Measurements from ENCODE around the gene BTBD9. TPM values are rescaled to one million over a fixed set of nuclear protein-coding genes. Genes with fewer than 3 reads are reported as not detected.

The BTBD9 gene
- total and polyA plus RNA-seq, 5 donors from 2014 or later, result 11.6 to 79.7 (median 16.7) TPM

DNA sequence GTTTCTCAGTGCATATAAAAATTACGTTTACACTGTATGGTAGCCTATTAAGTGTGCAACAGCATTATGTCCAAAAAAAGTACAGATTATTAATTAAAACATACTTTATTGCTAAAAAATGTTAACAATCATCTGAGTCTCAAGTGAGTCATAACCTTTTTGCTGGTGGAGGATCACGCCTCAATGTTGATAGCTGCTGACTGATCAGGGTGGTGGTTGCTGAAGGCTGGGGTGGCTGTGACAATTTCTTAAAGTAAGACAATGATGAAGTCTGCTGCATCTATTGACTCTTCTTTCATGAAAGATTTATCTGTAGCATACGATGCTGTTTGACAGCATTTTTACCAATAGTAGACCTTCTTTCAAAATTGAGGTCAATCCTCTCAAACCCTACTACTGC is 155.1 kb downstream of the BTBD9 start:
- H3K36me3 Mint-ChIP-seq, result peaks cover 5% of the 10 kb centered on the region
- no peak overlapping the region for H3K27ac Mint-ChIP-seq
- Histone ChIP-seq H3K4me1 (ENCODE audit: control insufficient read depth, insufficient read depth, low read length, poor library complexity, severe bottlenecking) (no peaks in the 10 kb centered on the region), H3K9me3 (ENCODE audit: control insufficient read depth in 2 of 2, low read length in 2 of 2) (no peaks in the 10 kb centered on the region), H3K27ac (ENCODE audit: insufficient read depth, low read length, poor library complexity, severe bottlenecking) (no peak overlapping the region), H3K36me3 (ENCODE audit: control insufficient read depth, insufficient read depth, low read length) (no peaks in the 10 kb centered on the region), H3K27me3 (ENCODE audit: control insufficient read depth, insufficient read depth, low read length) (no peaks in the 10 kb centered on the region), H3K4me3 (ENCODE audit: low read depth, low read length) (no peak overlapping the region)
- DNase-seq (no peak), ATAC-seq (ENCODE audit: low read depth in 2 of 2) (no peak)
- no peaks in the 10 kb centered on the region for H3K9me3 Mint-ChIP-seq
- H3K4me1 Mint-ChIP-seq, result no peaks in the 10 kb centered on the region
- H3K4me3 Mint-ChIP-seq, result no peak overlapping the region
- no peaks in the 10 kb centered on the region for H3K27me3 Mint-ChIP-seq

DNA sequence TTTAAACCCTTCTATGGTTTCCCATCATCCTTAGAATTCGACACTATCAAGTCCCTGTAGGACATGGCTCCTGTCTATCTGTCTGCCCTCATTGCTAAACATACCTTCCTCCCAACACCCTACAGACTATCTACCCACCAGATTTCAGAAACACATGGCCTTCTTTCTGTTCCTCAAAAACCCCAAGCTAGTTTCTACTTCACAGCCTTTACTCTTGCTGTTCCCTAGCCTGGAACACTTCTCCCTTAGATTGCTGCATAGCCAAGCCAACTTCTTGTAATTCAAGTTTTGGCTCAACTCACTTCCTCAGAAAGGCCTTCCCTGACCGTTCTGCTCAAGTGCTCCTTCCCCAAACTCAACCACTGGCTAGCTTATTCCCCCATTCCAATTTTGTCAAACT is 156.2 kb downstream of the BTBD9 start:
- no peak for DNase-seq
- Histone ChIP-seq H3K9me3 (ENCODE audit: control insufficient read depth in 2 of 2, low read length in 2 of 2) (no peaks in the 10 kb centered on the region), H3K36me3 (ENCODE audit: control insufficient read depth, insufficient read depth, low read length) (no peaks in the 10 kb centered on the region), H3K27ac (ENCODE audit: insufficient read depth, low read length, poor library complexity, severe bottlenecking) (no peak overlapping the region), H3K4me3 (ENCODE audit: low read depth, low read length) (no peak overlapping the region), H3K4me1 (ENCODE audit: control insufficient read depth, insufficient read depth, low read length, poor library complexity, severe bottlenecking) (no peaks in the 10 kb centered on the region), H3K27me3 (ENCODE audit: control insufficient read depth, insufficient read depth, low read length) (no peaks in the 10 kb centered on the region)
- Mint-ChIP-seq H3K4me3 (no peak overlapping the region), H3K36me3 (peaks cover 3% of the 10 kb centered on the region), H3K4me1 (peaks cover 0 to 5% (median 3%) of the 10 kb centered on the region in 4 donors), H3K9me3 (no peaks in the 10 kb centered on the region), H3K27ac (no peak overlapping the region), H3K27me3 (no peaks in the 10 kb centered on the region)
- ATAC-seq (ENCODE audit: low read depth in 2 of 2), result no peak

DNA sequence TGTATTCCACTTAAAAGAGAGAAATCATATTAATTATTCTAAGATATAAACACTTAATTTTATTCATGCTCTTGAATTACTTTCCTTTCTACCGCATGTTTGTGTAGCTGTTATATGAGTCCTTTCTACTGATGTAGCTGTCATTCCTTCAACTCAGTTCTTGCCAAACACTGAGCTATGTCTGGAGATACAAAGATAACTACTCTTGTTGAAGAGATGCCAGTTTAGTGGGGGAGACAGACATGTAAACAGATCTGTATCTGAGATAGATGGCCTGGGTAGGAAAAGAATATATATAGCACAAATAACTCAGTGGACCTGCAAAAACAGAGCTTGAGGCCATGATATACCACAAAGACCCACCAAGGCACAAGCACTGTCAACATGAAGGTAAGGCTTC is 157.3 kb downstream of the BTBD9 start:
- no peak overlapping the region for H3K4me3 ChIP-seq (ENCODE audit: low read depth, low read length)
- no peaks in the 10 kb centered on the region for H3K9me3 ChIP-seq (ENCODE audit: control insufficient read depth in 2 of 2, low read length in 2 of 2)
- Mint-ChIP-seq H3K4me3 (no peak overlapping the region), H3K9me3 (no peaks in the 10 kb centered on the region), H3K4me1 (peaks cover 0 to 11% (median 3%) of the 10 kb centered on the region in 4 donors), H3K36me3 (peaks cover 6% of the 10 kb centered on the region), H3K27ac (no peak overlapping the region), H3K27me3 (no peaks in the 10 kb centered on the region)
- H3K36me3 ChIP-seq (ENCODE audit: control insufficient read depth, insufficient read depth, low read length), result no peaks in the 10 kb centered on the region
- no peak overlapping the region for H3K27ac ChIP-seq (ENCODE audit: insufficient read depth, low read length, poor library complexity, severe bottlenecking)
- no peaks in the 10 kb centered on the region for H3K27me3 ChIP-seq (ENCODE audit: control insufficient read depth, insufficient read depth, low read length)
- ATAC-seq (ENCODE audit: low read depth in 2 of 2) (no peak), DNase-seq (no peak)
- no peaks in the 10 kb centered on the region for H3K4me1 ChIP-seq (ENCODE audit: control insufficient read depth, insufficient read depth, low read length, poor library complexity, severe bottlenecking)

DNA sequence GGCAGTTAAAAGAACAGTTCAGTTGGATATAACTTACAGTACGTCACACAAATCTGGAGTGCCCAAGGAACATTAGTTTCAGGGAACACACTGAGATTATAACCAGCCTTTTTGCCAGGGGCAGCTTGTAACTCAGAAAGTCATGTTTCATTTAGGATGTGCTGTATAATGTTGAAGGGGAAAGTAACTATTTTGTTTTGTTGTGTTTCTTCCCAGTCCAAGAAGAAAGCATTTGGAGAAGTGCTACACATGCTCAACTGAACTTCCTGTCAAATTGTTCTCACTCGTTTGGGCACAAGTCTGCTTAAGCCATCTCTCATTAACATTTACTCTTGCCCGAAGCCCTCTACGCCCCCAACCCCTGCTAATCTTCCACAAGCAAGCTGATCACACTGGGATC is 157.9 kb downstream of the BTBD9 start:
- no peaks in the 10 kb centered on the region for H3K27me3 Mint-ChIP-seq
- ATAC-seq (ENCODE audit: low read depth in 2 of 2) (no peak), DNase-seq (no peak)
- peaks cover 0 to 11% (median 4%) of the 10 kb centered on the region in 4 donors for H3K4me1 Mint-ChIP-seq
- H3K27ac Mint-ChIP-seq, result no peak overlapping the region
- Histone ChIP-seq H3K4me1 (ENCODE audit: control insufficient read depth, insufficient read depth, low read length, poor library complexity, severe bottlenecking) (no peaks in the 10 kb centered on the region), H3K9me3 (ENCODE audit: control insufficient read depth in 2 of 2, low read length in 2 of 2) (no peaks in the 10 kb centered on the region), H3K4me3 (ENCODE audit: low read depth, low read length) (no peak overlapping the region), H3K27me3 (ENCODE audit: control insufficient read depth, insufficient read depth, low read length) (no peaks in the 10 kb centered on the region), H3K27ac (ENCODE audit: insufficient read depth, low read length, poor library complexity, severe bottlenecking) (no peak overlapping the region), H3K36me3 (ENCODE audit: control insufficient read depth, insufficient read depth, low read length) (no peaks in the 10 kb centered on the region)
- no peaks in the 10 kb centered on the region for H3K9me3 Mint-ChIP-seq
- H3K4me3 Mint-ChIP-seq, result no peak overlapping the region
- H3K36me3 Mint-ChIP-seq, result peaks cover 6% of the 10 kb centered on the region

DNA sequence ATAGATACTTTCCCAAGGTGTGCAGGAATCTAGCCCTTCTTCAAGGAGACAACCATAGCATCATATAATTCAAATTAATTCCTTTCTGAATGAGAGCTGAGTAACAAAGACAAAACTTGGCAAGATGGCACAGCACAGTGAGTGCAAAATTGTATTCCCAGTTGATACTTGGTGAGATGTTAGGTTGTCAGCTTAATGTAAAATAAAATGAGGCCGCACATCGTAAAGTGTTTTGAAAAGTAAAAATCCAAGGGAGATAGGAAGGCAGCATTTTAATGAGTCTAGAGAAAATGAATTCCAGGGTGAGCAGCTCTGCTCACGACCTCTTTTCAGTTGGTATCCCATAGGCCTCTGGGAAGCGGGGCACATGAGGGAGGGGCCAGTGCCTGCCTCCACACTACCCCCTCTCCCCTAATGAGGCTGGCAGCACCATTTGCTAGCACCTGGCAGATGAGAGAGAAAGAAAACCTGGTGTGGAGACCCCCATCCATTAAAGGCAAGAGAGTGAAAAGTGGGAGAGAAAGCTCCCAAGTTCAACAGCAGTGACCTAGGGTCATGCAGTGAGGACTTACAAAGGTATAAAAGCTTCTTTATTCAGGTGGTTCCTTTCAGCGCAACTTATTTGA is 158.4 kb downstream of the BTBD9 start:
- Mint-ChIP-seq H3K4me3 (no peak overlapping the region), H3K4me1 (peaks cover 0 to 11% (median 5%) of the 10 kb centered on the region in 4 donors), H3K9me3 (no peaks in the 10 kb centered on the region), H3K27me3 (no peaks in the 10 kb centered on the region), H3K36me3 (peaks cover 6% of the 10 kb centered on the region), H3K27ac (no peak overlapping the region)
- no peak for ATAC-seq (ENCODE audit: low read depth in 2 of 2)
- no peak for DNase-seq
- H3K27me3 ChIP-seq (ENCODE audit: control insufficient read depth, insufficient read depth, low read length), result no peaks in the 10 kb centered on the region
- H3K27ac ChIP-seq (ENCODE audit: insufficient read depth, low read length, poor library complexity, severe bottlenecking), result no peak overlapping the region
- H3K4me1 ChIP-seq (ENCODE audit: control insufficient read depth, insufficient read depth, low read length, poor library complexity, severe bottlenecking), result no peaks in the 10 kb centered on the region
- H3K9me3 ChIP-seq (ENCODE audit: control insufficient read depth in 2 of 2, low read length in 2 of 2), result no peaks in the 10 kb centered on the region
- H3K36me3 ChIP-seq (ENCODE audit: control insufficient read depth, insufficient read depth, low read length), result no peaks in the 10 kb centered on the region
- H3K4me3 ChIP-seq (ENCODE audit: low read depth, low read length), result no peak overlapping the region

DNA sequence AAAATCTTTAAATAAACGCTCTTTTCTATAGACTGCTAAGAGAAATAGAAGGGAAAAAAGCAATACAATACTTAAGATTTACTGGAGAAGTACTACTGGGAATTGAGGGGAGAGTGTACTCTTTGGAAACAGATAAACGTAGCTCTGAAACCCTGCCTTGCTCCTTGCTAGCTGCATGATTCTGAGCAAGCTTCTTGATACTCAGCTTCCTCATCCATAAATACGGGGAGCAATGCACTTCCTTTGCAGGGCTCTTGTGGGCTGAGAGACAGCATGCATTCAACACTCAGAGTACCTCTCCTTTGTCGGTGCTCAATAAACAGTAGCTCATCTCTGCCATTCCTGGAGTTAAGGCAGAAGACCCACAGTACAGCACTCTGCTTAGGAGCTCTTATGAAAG is 159.7 kb downstream of the BTBD9 start:
- no peak overlapping the region for H3K4me3 Mint-ChIP-seq
- H3K27ac Mint-ChIP-seq, result no peak overlapping the region
- H3K4me3 ChIP-seq (ENCODE audit: low read depth, low read length), result no peak overlapping the region
- ATAC-seq (ENCODE audit: low read depth in 2 of 2) (no peak), DNase-seq (no peak)
- H3K36me3 Mint-ChIP-seq, result peaks cover 6% of the 10 kb centered on the region
- no peaks in the 10 kb centered on the region for H3K36me3 ChIP-seq (ENCODE audit: control insufficient read depth, insufficient read depth, low read length)
- no peaks in the 10 kb centered on the region for H3K9me3 Mint-ChIP-seq
- no peaks in the 10 kb centered on the region for H3K27me3 ChIP-seq (ENCODE audit: control insufficient read depth, insufficient read depth, low read length)
- H3K27ac ChIP-seq (ENCODE audit: insufficient read depth, low read length, poor library complexity, severe bottlenecking), result no peak overlapping the region
- no peaks in the 10 kb centered on the region for H3K27me3 Mint-ChIP-seq
- no peaks in the 10 kb centered on the region for H3K4me1 ChIP-seq (ENCODE audit: control insufficient read depth, insufficient read depth, low read length, poor library complexity, severe bottlenecking)
- H3K9me3 ChIP-seq (ENCODE audit: control insufficient read depth in 2 of 2, low read length in 2 of 2), result no peaks in the 10 kb centered on the region
- peaks cover 0 to 11% (median 7%) of the 10 kb centered on the region in 4 donors for H3K4me1 Mint-ChIP-seq

DNA sequence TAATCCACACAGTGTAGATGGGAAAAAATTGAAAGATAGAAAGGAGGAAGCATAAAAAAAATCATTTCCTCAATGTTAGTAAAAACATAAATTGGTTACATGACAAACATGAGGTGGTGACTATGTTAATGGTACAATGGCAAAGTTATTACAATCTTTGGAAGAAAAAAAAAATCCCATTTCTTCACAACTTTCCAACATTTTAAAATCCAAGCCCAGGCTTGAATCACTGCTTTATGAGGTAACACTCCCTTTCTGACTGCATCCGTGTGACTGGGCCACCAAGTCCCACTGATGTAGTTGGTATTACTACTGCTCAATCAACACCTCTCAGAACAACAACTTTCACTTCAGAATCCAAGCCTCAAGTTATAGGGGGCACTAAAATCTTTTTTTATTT is 160.4 kb downstream of the BTBD9 start:
- H3K36me3 Mint-ChIP-seq, result peaks cover 6% of the 10 kb centered on the region
- H3K4me1 ChIP-seq (ENCODE audit: control insufficient read depth, insufficient read depth, low read length, poor library complexity, severe bottlenecking), result no peaks in the 10 kb centered on the region
- no peaks in the 10 kb centered on the region for H3K27me3 ChIP-seq (ENCODE audit: control insufficient read depth, insufficient read depth, low read length)
- no peaks in the 10 kb centered on the region for H3K36me3 ChIP-seq (ENCODE audit: control insufficient read depth, insufficient read depth, low read length)
- peaks cover 0 to 11% (median 7%) of the 10 kb centered on the region in 4 donors for H3K4me1 Mint-ChIP-seq
- no peak overlapping the region for H3K27ac Mint-ChIP-seq
- H3K9me3 Mint-ChIP-seq, result peaks cover 0 to under 1% (median 0%) of the 10 kb centered on the region in 7 donors
- no peak for DNase-seq
- no peak for ATAC-seq (ENCODE audit: low read depth in 2 of 2)
- H3K27ac ChIP-seq (ENCODE audit: insufficient read depth, low read length, poor library complexity, severe bottlenecking), result no peak overlapping the region
- H3K4me3 ChIP-seq (ENCODE audit: low read depth, low read length), result no peak overlapping the region
- H3K4me3 Mint-ChIP-seq, result no peak overlapping the region
- no peaks in the 10 kb centered on the region for H3K27me3 Mint-ChIP-seq
- H3K9me3 ChIP-seq (ENCODE audit: control insufficient read depth in 2 of 2, low read length in 2 of 2), result no peaks in the 10 kb centered on the region

DNA sequence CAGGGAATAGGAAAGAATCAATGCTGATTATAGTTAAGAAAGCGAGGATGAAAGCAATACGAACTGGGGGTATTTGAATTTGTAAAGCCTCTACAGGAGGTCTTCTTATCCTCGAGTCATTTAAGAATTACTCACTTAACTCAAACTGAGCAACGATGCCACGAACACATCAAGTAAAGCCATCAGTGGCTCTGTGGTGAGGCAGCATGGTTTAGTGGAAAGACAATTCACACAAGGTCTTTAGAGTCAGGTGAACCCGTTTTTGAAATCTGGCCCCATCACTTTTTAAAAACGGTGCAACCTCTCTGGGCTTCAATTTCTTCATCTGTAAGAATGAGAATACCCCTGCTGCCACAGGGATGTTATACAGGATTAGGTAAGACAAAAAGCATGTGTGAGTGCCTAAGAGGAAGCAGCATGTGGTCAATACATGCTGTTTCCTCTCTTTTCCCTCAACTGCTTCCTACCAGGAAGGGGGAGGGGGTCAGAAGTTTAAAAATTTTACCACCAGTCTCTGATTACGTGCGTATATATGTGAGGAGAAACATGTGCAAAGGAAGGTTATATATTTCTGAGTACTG is 162.0 kb downstream of the BTBD9 start:
- no peak overlapping the region for H3K27ac ChIP-seq (ENCODE audit: insufficient read depth, low read length, poor library complexity, severe bottlenecking)
- H3K36me3 ChIP-seq (ENCODE audit: control insufficient read depth, insufficient read depth, low read length), result no peaks in the 10 kb centered on the region
- no peak for DNase-seq
- Mint-ChIP-seq H3K36me3 (peaks cover 16% of the 10 kb centered on the region), H3K4me1 (peaks cover 0 to 16% (median 8%) of the 10 kb centered on the region in 4 donors), H3K9me3 (peaks cover 0 to 5% (median 0%) of the 10 kb centered on the region in 7 donors), H3K27me3 (no peaks in the 10 kb centered on the region), H3K4me3 (no peak overlapping the region), H3K27ac (no peak overlapping the region)
- no peak for ATAC-seq (ENCODE audit: low read depth in 2 of 2)
- H3K9me3 ChIP-seq (ENCODE audit: control insufficient read depth in 2 of 2, low read length in 2 of 2), result no peaks in the 10 kb centered on the region
- H3K27me3 ChIP-seq (ENCODE audit: control insufficient read depth, insufficient read depth, low read length), result no peaks in the 10 kb centered on the region
- H3K4me3 ChIP-seq (ENCODE audit: low read depth, low read length), result no peak overlapping the region
- no peaks in the 10 kb centered on the region for H3K4me1 ChIP-seq (ENCODE audit: control insufficient read depth, insufficient read depth, low read length, poor library complexity, severe bottlenecking)

Measured in CD4-positive, CD25-positive, alpha-beta regulatory T cell (primary cell).